NCI-H524 (cell line): ENCODE measurements around the gene SLC22A12.
A peak's percentile ranks its signal among the peaks of the same experiment; 100 is the strongest.
"Not testable (repeated sequence)": the region's sequence is repeated elsewhere in the genome, so short reads cannot be mapped to it uniquely, and the experiment has no call there.

Experiments
- DNase-seq, 2 experiments: peaks; one replicate each; lab custom pipeline; 2025; lab: John Stamatoyannopoulos, UW

The SLC22A12 gene

GRCh38 chr11:64590763-64591221, at the start of gene SLC22A12:
TSS of gene SLC22A12 (plus strand) at chr11:64591220. CDS start at chr11:64591557, 337 bp downstream.
- no peak for DNase-seq

- DNase-seq, result no peak
Observed at GRCh38 chr11:64542172-64543125, 48.6 kb upstream of the SLC22A12 start.

DNA sequence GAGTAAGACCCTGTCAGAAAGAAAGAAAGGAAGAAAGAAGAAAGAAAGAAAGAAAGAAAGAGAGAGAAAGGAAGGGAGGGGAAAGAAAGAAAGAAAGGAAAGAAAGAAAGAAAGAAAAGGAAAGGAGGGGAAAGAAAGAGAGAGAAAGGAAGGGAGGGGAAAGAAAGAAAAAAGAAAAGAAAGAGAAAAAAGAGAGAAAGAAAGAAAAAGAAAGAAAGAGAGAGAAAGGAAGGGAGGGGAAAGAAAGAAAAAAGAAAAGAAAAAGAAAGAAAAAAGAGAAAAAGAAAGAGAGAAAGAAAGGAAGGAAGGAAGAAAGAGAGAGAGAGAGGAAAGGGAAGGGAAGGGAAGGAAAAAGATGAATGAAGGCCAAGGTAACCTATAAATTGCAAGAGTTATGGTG, 47.2 kb upstream of the SLC22A12 start:
- no peak for DNase-seq

GRCh38 chr11:64544616-64545296, 46.3 kb upstream of the SLC22A12 start:
- DNase-seq, result no peak

DNA sequence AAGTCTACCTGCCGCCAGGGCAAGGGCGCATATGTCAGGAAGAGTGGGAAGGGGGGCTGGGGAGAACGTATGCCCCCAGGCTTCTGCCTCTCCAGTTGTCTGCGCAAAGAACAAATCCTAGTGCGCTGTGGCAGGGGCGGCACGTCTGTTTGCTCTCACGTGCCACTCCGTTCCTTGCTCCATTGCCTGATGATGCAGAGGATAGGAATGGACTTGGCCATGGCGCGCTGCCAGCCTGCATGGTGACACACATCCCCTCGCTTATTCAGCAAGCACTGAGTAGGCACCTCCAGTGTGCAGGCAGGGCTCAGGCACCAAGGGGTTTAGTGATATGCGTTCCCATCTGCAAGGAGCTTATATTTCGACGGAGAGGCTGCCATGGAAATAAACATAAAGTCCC, 45.4 kb upstream of the SLC22A12 start:
- DNase-seq, result no peak

- DNase-seq, result no peak
Observed at GRCh38 chr11:64546176-64546575, 44.8 kb upstream of the SLC22A12 start.

GRCh38 chr11:64546600-64546999, 44.4 kb upstream of the SLC22A12 start:
- no peak for DNase-seq

DNA sequence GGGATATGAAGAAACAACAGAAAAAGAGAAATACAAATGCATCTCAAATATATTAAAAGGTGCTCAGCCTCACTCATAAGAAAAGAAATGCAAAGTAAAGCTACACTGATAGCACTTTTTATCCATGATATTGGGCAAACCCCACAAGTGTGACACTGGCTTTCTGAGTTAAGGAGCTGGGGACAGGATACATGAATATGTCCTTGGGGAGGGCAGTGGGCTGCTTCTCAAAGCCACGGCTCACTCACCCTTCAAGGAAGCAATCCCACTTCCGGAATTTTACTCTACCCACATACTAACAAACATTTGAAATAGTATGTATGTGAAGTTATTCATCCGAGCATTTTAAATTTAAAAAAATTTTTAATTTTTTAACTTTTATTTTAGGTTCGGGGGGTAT, 41.1 kb upstream of the SLC22A12 start:
- no peak for DNase-seq

GRCh38 chr11:64553554-64554201, 37.3 kb upstream of the SLC22A12 start:
- DNase-seq, result peak in 1 of 2 experiments; percentile 58

GRCh38 chr11:64556044-64556720, 34.8 kb upstream of the SLC22A12 start:
- no peak for DNase-seq

- DNase-seq, result no peak
Observed at GRCh38 chr11:64556721-64557250, 34.2 kb upstream of the SLC22A12 start.

- DNase-seq, result no peak
Observed at GRCh38 chr11:64558065-64558745, 32.8 kb upstream of the SLC22A12 start.

DNA sequence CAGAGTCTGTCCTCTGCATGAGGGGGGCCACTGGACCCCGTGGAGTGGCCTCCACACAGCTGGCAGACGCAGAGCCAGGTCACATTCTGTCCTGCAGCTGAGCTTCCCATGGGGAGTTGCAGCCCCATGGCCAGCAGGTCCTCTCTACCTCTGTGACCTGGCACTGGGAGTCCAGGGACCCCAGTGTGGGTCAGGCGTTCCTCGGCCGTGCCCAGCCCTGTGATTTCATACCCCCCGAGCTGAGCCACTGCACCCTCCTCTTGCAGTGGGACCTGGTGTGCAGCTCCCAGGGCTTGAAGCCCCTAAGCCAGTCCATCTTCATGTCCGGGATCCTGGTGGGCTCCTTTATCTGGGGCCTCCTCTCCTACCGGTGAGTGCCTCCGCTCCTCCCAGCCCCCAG, 32.2 kb upstream of the SLC22A12 start:
- DNase-seq, result no peak

GRCh38 chr11:64559351-64560138, 31.5 kb upstream of the SLC22A12 start:
- DNase-seq, result no peak

GRCh38 chr11:64560139-64560771, 30.8 kb upstream of the SLC22A12 start:
- no peak for DNase-seq

- no peak for DNase-seq
Observed at GRCh38 chr11:64560941-64561340, 30.1 kb upstream of the SLC22A12 start.

- not testable (repeated sequence) for DNase-seq
Observed at GRCh38 chr11:64561429-64561828, 29.6 kb upstream of the SLC22A12 start.

DNA sequence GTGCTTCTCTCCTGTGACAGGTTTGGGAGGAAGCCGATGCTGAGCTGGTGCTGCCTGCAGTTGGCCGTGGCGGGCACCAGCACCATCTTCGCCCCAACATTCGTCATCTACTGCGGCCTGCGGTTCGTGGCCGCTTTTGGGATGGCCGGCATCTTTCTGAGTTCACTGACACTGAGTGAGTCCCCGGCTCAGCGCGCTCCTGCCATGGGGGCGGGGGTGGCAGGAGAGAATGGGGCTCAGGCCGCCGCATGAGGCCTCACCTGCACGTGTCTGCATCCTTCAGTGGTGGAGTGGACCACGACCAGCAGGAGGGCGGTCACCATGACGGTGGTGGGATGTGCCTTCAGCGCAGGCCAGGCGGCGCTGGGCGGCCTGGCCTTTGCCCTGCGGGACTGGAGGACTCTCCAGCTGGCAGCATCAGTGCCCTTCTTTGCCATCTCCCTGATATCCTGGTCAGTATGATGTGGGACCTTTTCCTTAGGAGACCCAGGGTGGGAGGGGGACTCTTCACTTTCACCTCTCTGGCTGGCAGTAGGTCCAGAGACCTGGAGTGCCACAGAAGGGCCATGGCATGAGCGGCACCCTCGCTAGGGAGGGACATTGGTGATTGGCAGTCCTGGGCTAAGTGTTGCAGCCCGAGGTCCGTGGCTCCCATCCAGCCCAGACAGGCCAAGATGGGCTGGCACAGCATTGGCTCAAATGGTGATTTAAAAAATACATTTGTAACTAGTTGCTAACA, 28.9 kb upstream of the SLC22A12 start:
- no peak for DNase-seq
